ENCODE data around the gene CCR7. TPM values are rescaled to one million over a fixed set of nuclear protein-coding genes. Genes with fewer than 3 reads are reported as not detected.

Gene CCR7
- total RNA-seq, 4 donors from 2014 or later = 0.12 to 0.95 (median 0.53) TPM; not detected in 1

DNA sequence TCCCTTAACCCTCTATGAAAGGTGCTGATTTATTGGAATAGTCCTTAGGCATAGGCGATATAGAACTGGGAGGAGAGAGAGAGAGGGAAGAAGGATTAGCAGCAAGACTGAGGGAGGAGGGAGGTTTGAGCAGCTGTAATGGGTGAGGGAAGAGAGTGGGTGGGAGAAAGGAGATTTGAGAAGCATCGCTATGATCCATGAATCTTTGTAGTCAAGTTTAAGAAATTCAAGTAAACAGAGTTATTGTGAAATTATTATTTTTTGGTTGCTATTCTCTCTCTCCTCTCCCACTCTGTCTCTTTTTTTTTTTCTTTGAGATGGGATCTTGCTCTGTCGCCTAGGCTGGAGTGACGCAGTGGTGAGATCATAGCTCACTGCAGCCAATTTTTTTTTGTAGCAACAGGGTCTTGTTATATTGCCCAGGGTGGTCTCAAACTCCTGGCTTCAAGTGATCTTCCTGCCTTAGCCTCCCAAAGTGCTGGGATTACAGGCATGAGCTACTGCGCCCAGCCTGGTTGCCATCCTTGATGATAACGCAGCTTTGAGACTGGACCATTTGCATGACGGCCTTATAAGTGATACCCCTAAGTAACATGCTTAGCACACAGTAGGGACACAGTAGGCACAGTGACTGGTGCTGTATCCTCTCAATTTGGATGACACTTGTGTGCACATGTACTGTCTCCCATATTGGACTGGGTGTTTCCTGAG is 42.9 kb downstream of the CCR7 start:
- peaks cover 24 to 90% (median 61%) of the 10 kb centered on the region in 3 donors for H3K4me1 ChIP-seq
- WGBS, 2 donors = 64 to 68% methylated on average over 7 of the region's 7 CpGs
- no peak for TF ChIP-seq POLR2A (IDR thresholded peaks at IDR 0.05)
- TF ChIP-seq CTCF (IDR thresholded peaks at IDR 0.05) = no peak
- peaks cover 0 to 9% (median 0%) of the 10 kb centered on the region in 3 donors for H3K9me3 ChIP-seq
- H3K36me3 ChIP-seq = no peaks in the 10 kb centered on the region
- intact Hi-C loops (cut with DNase I) = no loop called here
- peak overlapping the region; percentile 77 to 94 (median 92) for H3K27ac ChIP-seq
- no peak for DNase-seq
- H3K27me3 ChIP-seq = no peaks in the 10 kb centered on the region
- H3K4me3 ChIP-seq = no peak overlapping the region

- H3K27me3 ChIP-seq = no peaks in the 10 kb centered on the region
- TF ChIP-seq POLR2A (IDR thresholded peaks at IDR 0.05) (no peak), CTCF (IDR thresholded peaks at IDR 0.05) (no peak)
- peaks cover 24 to 91% (median 67%) of the 10 kb centered on the region in 3 donors for H3K4me1 ChIP-seq
- no peak overlapping the region for H3K4me3 ChIP-seq
- 98% methylated on average over 6 to 9 of the region's 14 CpGs for WGBS, 2 donors
- intact Hi-C loops (cut with DNase I) = no loop called here
- peak overlapping the region; percentile 77 to 94 (median 92) for H3K27ac ChIP-seq
- no peaks in the 10 kb centered on the region for H3K36me3 ChIP-seq
- peaks cover 0 to 9% (median 0%) of the 10 kb centered on the region in 3 donors for H3K9me3 ChIP-seq
- DNase-seq = no peak
Measured at GRCh38 chr17:40520991-40521453, 44.2 kb downstream of the CCR7 start.

- 57 to 60% methylated on average over 1 to 4 of the region's 5 CpGs for WGBS, 2 donors
- no peak for DNase-seq
Measured at GRCh38 chr17:40519089-40519775, 46.0 kb downstream of the CCR7 start.

DNA sequence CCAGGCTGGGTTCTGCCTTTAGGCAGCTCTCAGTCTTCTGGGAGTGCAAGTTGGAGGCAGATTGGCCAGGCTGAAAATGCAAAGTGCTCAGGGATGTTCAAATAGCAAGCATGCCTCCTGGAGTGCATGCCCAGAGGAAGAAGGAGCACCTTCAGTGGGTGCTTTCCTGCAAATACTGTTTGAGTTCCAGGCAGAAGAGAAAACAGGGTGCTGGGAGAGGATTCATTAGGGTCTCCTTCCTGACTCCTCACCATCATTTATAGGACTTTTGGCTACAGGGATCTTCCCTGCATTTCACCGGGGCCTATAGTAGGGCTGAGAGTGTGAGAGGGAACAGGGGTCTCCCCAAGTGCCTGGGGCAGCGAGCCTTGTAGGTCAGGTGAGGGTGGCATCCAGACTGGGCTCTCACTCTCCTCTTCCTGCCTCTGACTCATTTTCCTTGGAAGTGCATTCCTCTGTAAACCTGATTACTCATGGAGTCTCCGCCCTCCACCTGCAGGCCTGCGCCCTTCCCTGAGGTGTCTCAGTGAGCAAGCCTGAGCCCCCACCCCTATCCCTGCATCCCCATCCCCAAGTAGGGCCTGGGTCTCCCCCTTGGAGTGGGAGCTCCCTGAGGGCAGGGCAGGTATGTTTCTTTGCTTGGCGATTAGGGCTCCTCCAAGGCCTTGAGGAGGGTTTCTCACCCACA is 46.7 kb downstream of the CCR7 start:
- intact Hi-C loops (cut with DNase I) = no loop called here
- Histone ChIP-seq H3K36me3 (no peaks in the 10 kb centered on the region), H3K27me3 (no peaks in the 10 kb centered on the region), H3K4me3 (no peak overlapping the region), H3K27ac (peak overlapping the region; percentile 57 to 83 (median 71)), H3K4me1 (peaks cover 15 to 85% (median 57%) of the 10 kb centered on the region in 3 donors), H3K9me3 (no peaks in the 10 kb centered on the region)
- 39 to 43% methylated on average over 2 to 5 of the region's 5 CpGs for WGBS, 2 donors
- no peak for DNase-seq
- TF ChIP-seq POLR2A (IDR thresholded peaks at IDR 0.05) = no peak
- no peak for TF ChIP-seq CTCF (IDR thresholded peaks at IDR 0.05)

More at GRCh38 chr17:40519089-40519775, 46.0 kb downstream of the CCR7 start:
- TF ChIP-seq CTCF (IDR thresholded peaks at IDR 0.05) = no peak
- TF ChIP-seq POLR2A (IDR thresholded peaks at IDR 0.05) = no peak
- intact Hi-C loops (cut with DNase I) = no loop called here
- peaks cover 22 to 92% (median 63%) of the 10 kb centered on the region in 3 donors for H3K4me1 ChIP-seq
- no peaks in the 10 kb centered on the region for H3K9me3 ChIP-seq
- H3K27ac ChIP-seq = peak overlapping the region; percentile 57 to 83 (median 71)
- no peak overlapping the region for H3K4me3 ChIP-seq
- H3K27me3 ChIP-seq = no peaks in the 10 kb centered on the region
- no peaks in the 10 kb centered on the region for H3K36me3 ChIP-seq
